T-cell (primary cell): ENCODE measurements around the gene KRT75. TPM values are rescaled to one million over a fixed set of nuclear protein-coding genes. Genes with fewer than 3 reads are reported as not detected.
A peak's percentile ranks its signal among the peaks of the same experiment; 100 is the strongest.

Source experiments
- ATAC-seq, 4 experiments: fragments of 200-7000 bp in 3 of 4; fragments of 150-1000 bp in 1 of 4; cut with Tn5 transposase; replicated peaks in 1 of 4; 1 replicate in 3 of 4; 2 replicates in 1 of 4; pipeline ENCODE4 v1.10.0; 2021; ENCODE audit warnings: moderate library complexity in 3 of 4, mild to moderate bottlenecking in 2 of 4, moderate number of reproducible peaks in 1 of 4
- CTCF ChIA-PET, 2 donors: fragments of 300-600 bp; sonication (Branson Sonifier 250); formaldehyde crosslinking; loops; one replicate each; lab custom pipeline; 2022; ENCODE audit warnings: antibody characterized with exemption in 2 of 2; lab: Charles Lee
- POLR2A ChIA-PET, 2 donors: fragments of 300-600 bp; sonication (Branson Sonifier 250); formaldehyde crosslinking; loops; one replicate each; lab custom pipeline; 2022; ENCODE audit warnings: antibody characterized with exemption in 2 of 2; lab: Charles Lee
- DNase-seq, 35 experiments: peaks; one replicate each; pipeline versions ENCODE4 v3.0.0 to v3.0.0-alpha.2; 2013 to 2023
- H3K27ac ChIP-seq: one replicate; pipeline ENCODE4 v1.5.1; 2013; ENCODE audit warnings: low read length
- H3K27me3 ChIP-seq, 2 experiments: replicated peaks in 1 of 2; 1 replicate in 1 of 2; 2 replicates in 1 of 2; pipeline versions ENCODE4 v1.6.1 to v1.7.0; 2013; ENCODE audit warnings: low read length in 1 of 2, mixed read lengths in 1 of 2; ENCODE audit not compliant: control insufficient read depth in 2 of 2, insufficient read depth in 2 of 2; ENCODE audit errors: extremely low read depth in 1 of 2
- H3K36me3 ChIP-seq, 2 donors: 1 replicate in 1 of 2; 2 replicates in 1 of 2; pipeline versions ENCODE4 v1.6.1 to v1.7.0; 2013; ENCODE audit warnings: low read length in 1 of 2; ENCODE audit not compliant: control insufficient read depth in 2 of 2, insufficient read depth in 1 of 2; ENCODE audit errors: extremely low read depth in 1 of 2
- H3K4me1 ChIP-seq, 2 experiments: 1 replicate in 1 of 2; 2 replicates in 1 of 2; pipeline versions ENCODE4 v1.6.1 to v1.7.0; 2013; ENCODE audit warnings: low read length in 2 of 2, mixed read lengths in 1 of 2; ENCODE audit not compliant: insufficient read depth in 2 of 2, control insufficient read depth in 1 of 2; ENCODE audit errors: extremely low read depth in 1 of 2
- H3K4me3 ChIP-seq, 2 donors: 1 replicate in 1 of 2; 2 replicates in 1 of 2; pipeline versions ENCODE4 v1.5.1 to v1.7.0; 2013; ENCODE audit warnings: mild to moderate bottlenecking in 2 of 2, low read length in 1 of 2, moderate library complexity in 1 of 2; ENCODE audit not compliant: control insufficient read depth in 1 of 2; ENCODE audit errors: extremely low read depth in 1 of 2
- H3K9me3 ChIP-seq: 2 replicates; pipeline ENCODE4 v1.7.0; 2013
- H3K27ac Mint-ChIP-seq, 2 donors: one replicate each; pipeline ENCODE4 v1.8.0; 2020 to 2021; ENCODE audit warnings: mild to moderate bottlenecking in 2 of 2, mixed read lengths in 2 of 2
- H3K27me3 Mint-ChIP-seq, 2 donors: one replicate each; pipeline ENCODE4 v1.8.0; 2021 to 2022; ENCODE audit warnings: mixed read lengths in 2 of 2
- H3K36me3 Mint-ChIP-seq: one replicate; pipeline ENCODE4 v1.8.0; 2021; ENCODE audit warnings: mixed read lengths
- H3K4me1 Mint-ChIP-seq, 3 donors: one replicate each; pipeline ENCODE4 v1.8.0; 2020 to 2022; ENCODE audit warnings: mixed read lengths in 3 of 3, mild to moderate bottlenecking in 1 of 3
- H3K4me3 Mint-ChIP-seq, 3 donors: one replicate each; pipeline ENCODE4 v1.8.0; 2020 to 2022; ENCODE audit warnings: mild to moderate bottlenecking in 3 of 3, mixed read lengths in 3 of 3, moderate library complexity in 3 of 3
- H3K9me3 Mint-ChIP-seq, 3 donors: one replicate each; pipeline ENCODE4 v1.8.0; 2020 to 2022; ENCODE audit warnings: mixed read lengths in 3 of 3
- WGBS: methylation state at CpG from one replicate; pipeline ENCODE4 v1.1.5; 2013; ENCODE audit warnings: missing lambda C conversion rate; ENCODE audit not compliant: insufficient coverage; 5-methylcytosine and 5-hydroxymethylcytosine counted together
- total RNA-seq, 35 experiments: library from RNA in 6 of 35; stranded (reverse) in 6 of 35; fragments of 120-200 nt in 1 of 35; gene quantifications; one replicate each; pipeline versions ENCODE4 v1.2.1 to v1.2.4 and lab custom pipeline; 2013 to 2026

KRT75 gene
- total RNA-seq, 5 donors from 2014 or later (not counting 1 experiment from before 2014, with no cell fraction given) = not detected

GRCh38 chr12:52401526-52401925 lies 32.6 kb downstream of the KRT75 start:
- Histone ChIP-seq H3K9me3 (no peaks in the 10 kb centered on the region), H3K36me3 (no peaks in the 10 kb centered on the region), H3K4me3 (no peak overlapping the region), H3K27me3 (peaks cover 0 to 34% of the 10 kb centered on the region in 2 experiments), H3K4me1 (no peaks in the 10 kb centered on the region), H3K27ac (no peak overlapping the region)
- WGBS = 80% methylated on average over 1 of the region's 5 CpGs
- POLR2A ChIA-PET = no interaction called here
- H3K9me3 Mint-ChIP-seq = no peaks in the 10 kb centered on the region
- CTCF ChIA-PET = interaction anchor here in 1 of 2 donors (0.5 kb wide), 1 partner anchor 123 kb away, joined by 3 read pairs; no protein-coding TSS in a partner anchor
- H3K4me3 Mint-ChIP-seq = no peak overlapping the region
- peaks cover 9 to 16% of the 10 kb centered on the region in 2 donors for H3K27me3 Mint-ChIP-seq
- no peaks in the 10 kb centered on the region for H3K36me3 Mint-ChIP-seq
- ATAC-seq (no peak), DNase-seq (no peak)
- H3K27ac Mint-ChIP-seq = no peak overlapping the region
- H3K4me1 Mint-ChIP-seq = no peaks in the 10 kb centered on the region

GRCh38 chr12:52400906-52401305 lies 33.3 kb downstream of the KRT75 start:
- ChIA-PET CTCF (interaction anchor here in 1 of 2 donors (0.6 kb wide), 1 partner anchor 520 kb away, joined by 9 read pairs; no protein-coding TSS in a partner anchor), POLR2A (no interaction called here)
- H3K36me3 ChIP-seq = no peaks in the 10 kb centered on the region
- Mint-ChIP-seq H3K9me3 (no peaks in the 10 kb centered on the region), H3K4me1 (no peaks in the 10 kb centered on the region), H3K4me3 (no peak overlapping the region), H3K27me3 (peaks cover 9 to 16% of the 10 kb centered on the region in 2 donors), H3K36me3 (no peaks in the 10 kb centered on the region), H3K27ac (no peak overlapping the region)
- H3K27ac ChIP-seq = no peak overlapping the region
- H3K4me3 ChIP-seq = no peak overlapping the region
- no peaks in the 10 kb centered on the region for H3K9me3 ChIP-seq
- no peak for ATAC-seq
- no peaks in the 10 kb centered on the region for H3K4me1 ChIP-seq
- DNase-seq = no peak
- 64% methylated on average over 7 of the region's 9 CpGs for WGBS
- peaks cover 0 to 37% of the 10 kb centered on the region in 2 experiments for H3K27me3 ChIP-seq

- H3K36me3 ChIP-seq = no peaks in the 10 kb centered on the region
- ChIA-PET CTCF (no interaction called here), POLR2A (no interaction called here)
- H3K4me1 ChIP-seq = no peaks in the 10 kb centered on the region
- H3K4me3 ChIP-seq = no peak overlapping the region
- no peaks in the 10 kb centered on the region for H3K36me3 Mint-ChIP-seq
- H3K4me3 Mint-ChIP-seq = no peak overlapping the region
- no peaks in the 10 kb centered on the region for H3K4me1 Mint-ChIP-seq
- peaks cover 9 to 16% of the 10 kb centered on the region in 2 donors for H3K27me3 Mint-ChIP-seq
- ATAC-seq (no peak), DNase-seq (no peak)
- no peak overlapping the region for H3K27ac ChIP-seq
- H3K27me3 ChIP-seq = peaks cover 0 to 45% of the 10 kb centered on the region in 2 experiments
- no peaks in the 10 kb centered on the region for H3K9me3 Mint-ChIP-seq
- H3K9me3 ChIP-seq = no peaks in the 10 kb centered on the region
- 90% methylated on average over 16 of the region's 16 CpGs for WGBS
- no peak overlapping the region for H3K27ac Mint-ChIP-seq
These were observed 34.4 kb downstream of the KRT75 start for GRCh38 chr12:52399756-52400155.

- Mint-ChIP-seq H3K9me3 (no peaks in the 10 kb centered on the region), H3K4me3 (no peak overlapping the region), H3K36me3 (no peaks in the 10 kb centered on the region), H3K27me3 (peaks cover 12 to 19% of the 10 kb centered on the region in 2 donors), H3K4me1 (no peaks in the 10 kb centered on the region), H3K27ac (no peak overlapping the region)
- no peaks in the 10 kb centered on the region for H3K4me1 ChIP-seq
- ChIA-PET CTCF (interaction anchor here in 1 of 2 donors (0.7 kb wide), 1 partner anchor 803 kb away, joined by 6 read pairs; no protein-coding TSS in a partner anchor), POLR2A (interaction anchor here in 1 of 2 donors (0.6 kb wide), 1 partner anchor 48 kb away, joined by 3 read pairs; no protein-coding TSS in a partner anchor)
- no peak overlapping the region for H3K27ac ChIP-seq
- DNase-seq (no peak), ATAC-seq (no peak)
- H3K9me3 ChIP-seq = no peaks in the 10 kb centered on the region
- H3K36me3 ChIP-seq = no peaks in the 10 kb centered on the region
- WGBS = no CpG with 5 or more reads among the region's 1 CpG
- H3K4me3 ChIP-seq = no peak overlapping the region
- H3K27me3 ChIP-seq = peaks cover 0 to 44% of the 10 kb centered on the region in 2 experiments
These were observed 36.0 kb downstream of the KRT75 start for GRCh38 chr12:52398176-52398575.

GRCh38 chr12:52396656-52397055 lies 37.5 kb downstream of the KRT75 start:
- no peaks in the 10 kb centered on the region for H3K9me3 Mint-ChIP-seq
- H3K27ac ChIP-seq = no peak overlapping the region
- H3K36me3 ChIP-seq = no peaks in the 10 kb centered on the region
- no peak overlapping the region for H3K4me3 Mint-ChIP-seq
- POLR2A ChIA-PET = no interaction called here
- 92% methylated on average over 7 of the region's 8 CpGs for WGBS
- DNase-seq (no peak), ATAC-seq (no peak)
- H3K36me3 Mint-ChIP-seq = no peaks in the 10 kb centered on the region
- H3K4me3 ChIP-seq = no peak overlapping the region
- no peaks in the 10 kb centered on the region for H3K9me3 ChIP-seq
- CTCF ChIA-PET = no interaction called here
- no peaks in the 10 kb centered on the region for H3K4me1 Mint-ChIP-seq
- peaks cover 0 to 45% of the 10 kb centered on the region in 2 experiments for H3K27me3 ChIP-seq
- no peaks in the 10 kb centered on the region for H3K4me1 ChIP-seq
- H3K27ac Mint-ChIP-seq = no peak overlapping the region
- H3K27me3 Mint-ChIP-seq = peaks cover 12 to 16% of the 10 kb centered on the region in 2 donors

- 73% methylated on average over 10 of the region's 20 CpGs for WGBS
- DNase-seq (peak in 1 of 35 experiments; percentile 14), ATAC-seq (no peak)
- no peaks in the 10 kb centered on the region for H3K36me3 Mint-ChIP-seq
- Histone ChIP-seq H3K36me3 (no peaks in the 10 kb centered on the region), H3K4me3 (no peak overlapping the region), H3K27me3 (peaks cover 0 to 51% of the 10 kb centered on the region in 2 experiments), H3K4me1 (no peaks in the 10 kb centered on the region), H3K9me3 (no peaks in the 10 kb centered on the region), H3K27ac (no peak overlapping the region)
- no peak overlapping the region for H3K4me3 Mint-ChIP-seq
- ChIA-PET POLR2A (no interaction called here), CTCF (interaction anchor here in 1 of 2 donors (1.0 kb wide), 1 partner anchor 475 kb away, joined by 3 read pairs; no protein-coding TSS in a partner anchor)
- peaks cover 12 to 17% of the 10 kb centered on the region in 2 donors for H3K27me3 Mint-ChIP-seq
- H3K27ac Mint-ChIP-seq = no peak overlapping the region
- no peaks in the 10 kb centered on the region for H3K9me3 Mint-ChIP-seq
- no peaks in the 10 kb centered on the region for H3K4me1 Mint-ChIP-seq
These were observed 38.3 kb downstream of the KRT75 start for GRCh38 chr12:52395761-52396434.
